ENCODE data around the gene LARP4B. TPM values are rescaled to one million over a fixed set of nuclear protein-coding genes. Genes with fewer than 3 reads are reported as not detected.

LARP4B gene
- total and polyA plus RNA-seq, 2 of the 13 experiments (the other 11 are each of a cell fraction or from before 2014, with no cell fraction given) = 19.5 to 30.2 TPM

- no peaks in the 10 kb centered on the region for H3K27me3 ChIP-seq (ENCODE audit: control insufficient read depth in 1 of 2, insufficient read depth in 2 of 2, low read length in 2 of 2)
- H3K27ac ChIP-seq (ENCODE audit: extremely low read length, insufficient read depth, low read length) = no peak overlapping the region
- DNase-seq (ENCODE audit: low spot score) = no peak
- intact Hi-C loops (cut with micrococcal nuclease; ENCODE audit: unreplicated experiment) (no loop called here), in situ Hi-C loops (cut with HindIII; ENCODE audit: extremely low pct_ligation_motif_present, low pct_unique_long_range_greater_than_20kb) (no loop called here)
- FAIRE-seq = no peak
- H3K4me2 ChIP-seq (ENCODE audit: low read depth, low read length) = no peak overlapping the region
- ChIA-PET POLR2A (no interaction called here), CTCF (ENCODE audit: low intra/inter-chr PET ratio, low total read pairs) (no interaction called here)
- H2AFZ ChIP-seq (ENCODE audit: low read length) = no peak overlapping the region
- H3K4me1 ChIP-seq (ENCODE audit: insufficient read depth, low read length) = no peaks in the 10 kb centered on the region
- WGBS (ENCODE audit: low lambda C conversion rate) = 100% methylated on average over 17 of the region's 19 CpGs
- no peaks in the 10 kb centered on the region for H3K9me3 ChIP-seq (ENCODE audit: low read length)
- ATAC-seq = peak; percentile 50
- no peaks in the 10 kb centered on the region for H4K20me1 ChIP-seq (ENCODE audit: insufficient read depth, low read length)
- H3K36me3 ChIP-seq (replicated peaks in 1 of 2; ENCODE audit: control insufficient read depth in 1 of 2, insufficient read depth in 2 of 2, low read length in 2 of 2) = peaks cover 32 to 83% of the 10 kb centered on the region in 2 experiments
- no peak overlapping the region for H3K9ac ChIP-seq (ENCODE audit: insufficient read depth, low read depth, low read length)
- H3K4me3 ChIP-seq (replicated peaks in 1 of 3; ENCODE audit: insufficient read depth in 1 of 3, low read depth in 2 of 3, low read length in 3 of 3) = no peak overlapping the region
- TF ChIP-seq YY1 (IDR thresholded peaks at IDR 0.05; ENCODE audit: insufficient read depth, insufficient replicate concordance, low read depth, low read length) = no peak
- no peak for TF ChIP-seq ZNF501 (CRISPR knock-in tag; IDR thresholded peaks at IDR 0.05)
- TF ChIP-seq RBM22 (optimal IDR thresholded peaks at IDR 0.05; ENCODE audit: low read length) = peak; percentile 59
- TF ChIP-seq HOXA9 (CRISPR knock-in tag; IDR thresholded peaks at IDR 0.05; ENCODE audit: borderline replicate concordance) = no peak
- H3K79me2 ChIP-seq (ENCODE audit: insufficient read depth, low read length) = no peaks in the 10 kb centered on the region
- BruUV-seq (replicated peaks) = no TSS peak
Observed at GRCh38 chr10:815338-816090, 116.0 kb downstream of the LARP4B start.

GRCh38 chr10:814536-815302 lies 116.8 kb downstream of the LARP4B start:
- BruUV-seq (replicated peaks) = no TSS peak
- Histone ChIP-seq H3K4me1 (ENCODE audit: insufficient read depth, low read length) (no peaks in the 10 kb centered on the region), H4K20me1 (ENCODE audit: insufficient read depth, low read length) (no peaks in the 10 kb centered on the region), H3K4me3 (replicated peaks in 1 of 3; ENCODE audit: insufficient read depth in 1 of 3, low read depth in 2 of 3, low read length in 3 of 3) (no peak overlapping the region), H2AFZ (ENCODE audit: low read length) (no peak overlapping the region), H3K9ac (ENCODE audit: insufficient read depth, low read depth, low read length) (no peak overlapping the region), H3K36me3 (replicated peaks in 1 of 2; ENCODE audit: control insufficient read depth in 1 of 2, insufficient read depth in 2 of 2, low read length in 2 of 2) (peaks cover 29 to 83% of the 10 kb centered on the region in 2 experiments), H3K4me2 (ENCODE audit: low read depth, low read length) (no peak overlapping the region), H3K27ac (ENCODE audit: extremely low read length, insufficient read depth, low read length) (no peak overlapping the region), H3K79me2 (ENCODE audit: insufficient read depth, low read length) (no peaks in the 10 kb centered on the region), H3K9me3 (ENCODE audit: low read length) (no peaks in the 10 kb centered on the region), H3K27me3 (ENCODE audit: control insufficient read depth in 1 of 2, insufficient read depth in 2 of 2, low read length in 2 of 2) (no peaks in the 10 kb centered on the region)
- DNase-seq (ENCODE audit: low spot score) (no peak), FAIRE-seq (no peak), ATAC-seq (no peak)
- 97% methylated on average over 34 of the region's 34 CpGs for WGBS (ENCODE audit: low lambda C conversion rate)
- intact Hi-C loops (cut with micrococcal nuclease; ENCODE audit: unreplicated experiment) (no loop called here), in situ Hi-C loops (cut with HindIII; ENCODE audit: extremely low pct_ligation_motif_present, low pct_unique_long_range_greater_than_20kb) (no loop called here)
- ChIA-PET POLR2A (no interaction called here), CTCF (ENCODE audit: low intra/inter-chr PET ratio, low total read pairs) (no interaction called here)
- TF ChIP-seq CREB1 (IDR thresholded peaks at IDR 0.05) (no peak), CREB1 (CRISPR knock-in tag; IDR thresholded peaks at IDR 0.05) (no peak), HNRNPLL (IDR thresholded peaks at IDR 0.05; ENCODE audit: low read depth, low read length, poor library complexity, severe bottlenecking) (no peak), ZNF792 (CRISPR knock-in tag; IDR thresholded peaks at IDR 0.05) (no peak)
- TF ChIP-seq, protein P1, sequence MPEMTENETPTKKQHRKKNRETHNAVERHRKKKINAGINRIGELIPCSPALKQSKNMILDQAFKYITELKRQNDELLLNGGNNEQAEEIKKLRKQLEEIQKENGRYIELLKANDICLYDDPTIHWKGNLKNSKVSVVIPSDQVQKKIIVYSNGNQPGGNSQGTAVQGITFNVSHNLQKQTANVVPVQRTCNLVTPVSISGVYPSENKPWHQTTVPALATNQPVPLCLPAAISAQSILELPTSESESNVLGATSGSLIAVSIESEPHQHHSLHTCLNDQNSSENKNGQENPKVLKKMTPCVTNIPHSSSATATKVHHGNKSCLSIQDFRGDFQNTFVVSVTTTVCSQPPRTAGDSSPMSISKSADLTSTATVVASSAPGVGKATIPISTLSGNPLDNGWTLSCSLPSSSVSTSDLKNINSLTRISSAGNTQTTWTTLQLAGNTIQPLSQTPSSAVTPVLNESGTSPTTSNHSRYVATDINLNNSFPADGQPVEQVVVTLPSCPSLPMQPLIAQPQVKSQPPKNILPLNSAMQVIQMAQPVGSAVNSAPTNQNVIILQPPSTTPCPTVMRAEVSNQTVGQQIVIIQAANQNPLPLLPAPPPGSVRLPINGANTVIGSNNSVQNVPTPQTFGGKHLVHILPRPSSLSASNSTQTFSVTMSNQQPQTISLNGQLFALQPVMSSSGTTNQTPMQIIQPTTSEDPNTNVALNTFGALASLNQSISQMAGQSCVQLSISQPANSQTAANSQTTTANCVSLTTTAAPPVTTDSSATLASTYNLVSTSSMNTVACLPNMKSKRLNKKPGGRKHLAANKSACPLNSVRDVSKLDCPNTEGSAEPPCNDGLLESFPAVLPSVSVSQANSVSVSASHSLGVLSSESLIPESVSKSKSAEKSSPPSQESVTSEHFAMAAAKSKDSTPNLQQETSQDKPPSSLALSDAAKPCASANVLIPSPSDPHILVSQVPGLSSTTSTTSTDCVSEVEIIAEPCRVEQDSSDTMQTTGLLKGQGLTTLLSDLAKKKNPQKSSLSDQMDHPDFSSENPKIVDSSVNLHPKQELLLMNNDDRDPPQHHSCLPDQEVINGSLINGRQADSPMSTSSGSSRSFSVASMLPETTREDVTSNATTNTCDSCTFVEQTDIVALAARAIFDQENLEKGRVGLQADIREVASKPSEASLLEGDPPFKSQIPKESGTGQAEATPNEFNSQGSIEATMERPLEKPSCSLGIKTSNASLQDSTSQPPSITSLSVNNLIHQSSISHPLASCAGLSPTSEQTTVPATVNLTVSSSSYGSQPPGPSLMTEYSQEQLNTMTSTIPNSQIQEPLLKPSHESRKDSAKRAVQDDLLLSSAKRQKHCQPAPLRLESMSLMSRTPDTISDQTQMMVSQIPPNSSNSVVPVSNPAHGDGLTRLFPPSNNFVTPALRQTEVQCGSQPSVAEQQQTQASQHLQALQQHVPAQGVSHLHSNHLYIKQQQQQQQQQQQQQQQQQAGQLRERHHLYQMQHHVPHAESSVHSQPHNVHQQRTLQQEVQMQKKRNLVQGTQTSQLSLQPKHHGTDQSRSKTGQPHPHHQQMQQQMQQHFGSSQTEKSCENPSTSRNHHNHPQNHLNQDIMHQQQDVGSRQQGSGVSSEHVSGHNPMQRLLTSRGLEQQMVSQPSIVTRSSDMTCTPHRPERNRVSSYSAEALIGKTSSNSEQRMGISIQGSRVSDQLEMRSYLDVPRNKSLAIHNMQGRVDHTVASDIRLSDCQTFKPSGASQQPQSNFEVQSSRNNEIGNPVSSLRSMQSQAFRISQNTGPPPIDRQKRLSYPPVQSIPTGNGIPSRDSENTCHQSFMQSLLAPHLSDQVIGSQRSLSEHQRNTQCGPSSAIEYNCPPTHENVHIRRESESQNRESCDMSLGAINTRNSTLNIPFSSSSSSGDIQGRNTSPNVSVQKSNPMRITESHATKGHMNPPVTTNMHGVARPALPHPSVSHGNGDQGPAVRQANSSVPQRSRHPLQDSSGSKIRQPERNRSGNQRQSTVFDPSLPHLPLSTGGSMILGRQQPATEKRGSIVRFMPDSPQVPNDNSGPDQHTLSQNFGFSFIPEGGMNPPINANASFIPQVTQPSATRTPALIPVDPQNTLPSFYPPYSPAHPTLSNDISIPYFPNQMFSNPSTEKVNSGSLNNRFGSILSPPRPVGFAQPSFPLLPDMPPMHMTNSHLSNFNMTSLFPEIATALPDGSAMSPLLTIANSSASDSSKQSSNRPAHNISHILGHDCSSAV (CRISPR knock-in tag; IDR thresholded peaks at IDR 0.05; ENCODE audit: borderline replicate concordance) = no peak
